Neural cell (in vitro differentiated cells): ENCODE data around the gene RIN3. TPM values are rescaled to one million over a fixed set of nuclear protein-coding genes. Genes with fewer than 3 reads are reported as not detected.
A peak's percentile ranks its signal among the peaks of the same experiment; 100 is the strongest.

Experiments used
- H2AFZ ChIP-seq: fragments of 200-600, 300-800 bp; sonication (generic), shearing (Covaris generic); 2 replicates; pipeline ENCODE4 v1.6.0; 2014; ENCODE audit warnings: low read depth, mild to moderate bottlenecking, antibody characterized with exemption, low read length, moderate library complexity
- H3F3A ChIP-seq: fragments of 200-600 bp; shearing (Covaris generic); 2 replicates; pipeline ENCODE4 v1.6.1; 2016; ENCODE audit warnings: mild to moderate bottlenecking, moderate library complexity, mixed read lengths, antibody characterized with exemption, low read length; ENCODE audit not compliant: insufficient read depth, poor library complexity, severe bottlenecking
- H3K27ac ChIP-seq: fragments of 200-600, 300-800 bp; sonication (generic), shearing (Covaris generic); 2 replicates; pipeline ENCODE4 v1.5.1; 2014; ENCODE audit warnings: mild to moderate bottlenecking, low read length, moderate library complexity
- H3K27me3 ChIP-seq: fragments of 300-800, 200-600 bp; sonication (generic), shearing (Covaris generic); 2 replicates; pipeline ENCODE4 v1.6.0; 2014; ENCODE audit warnings: mild to moderate bottlenecking, low read depth, low read length, moderate library complexity; ENCODE audit not compliant: insufficient read depth
- H3K36me3 ChIP-seq: fragments of 300-800, 200-600 bp; sonication (generic), shearing (Covaris generic); 2 replicates; pipeline ENCODE4 v1.5.1; 2014; ENCODE audit warnings: mild to moderate bottlenecking, antibody characterized with exemption, low read length, moderate library complexity; ENCODE audit not compliant: insufficient read depth
- H3K4me2 ChIP-seq: fragments of 300-800, 200-600 bp; sonication (generic), shearing (Covaris generic); 2 replicates; pipeline ENCODE4 v1.6.0; 2014; ENCODE audit warnings: mild to moderate bottlenecking, low read length
- H3K4me3 ChIP-seq: fragments of 300-800, 200-600 bp; sonication (generic), shearing (Covaris generic); 2 replicates; pipeline ENCODE4 v1.5.1; 2014; ENCODE audit warnings: mild to moderate bottlenecking, low read length, moderate library complexity
- H3K79me2 ChIP-seq: fragments of 200-600 bp; shearing (Covaris generic); replicated peaks from 2 replicates; pipeline ENCODE4 v1.6.0; 2014; ENCODE audit warnings: mild to moderate bottlenecking, low read length, moderate library complexity; ENCODE audit not compliant: insufficient read depth
- H3K9ac ChIP-seq: fragments of 300-800, 200-600 bp; sonication (generic), shearing (Covaris generic); 2 replicates; pipeline ENCODE4 v1.6.1; 2016; ENCODE audit warnings: mild to moderate bottlenecking, low read length, mixed read lengths
- H3K9me2 ChIP-seq: fragments of 200-600 bp; shearing (Covaris generic); 2 replicates; pipeline ENCODE4 v1.6.1; 2016; ENCODE audit warnings: mild to moderate bottlenecking, low read length, mixed read lengths; ENCODE audit not compliant: insufficient read depth
- H3K9me3 ChIP-seq: fragments of 200-600, 300-800 bp; sonication (generic), shearing (Covaris generic); 2 replicates; pipeline ENCODE4 v1.6.1; 2016; ENCODE audit warnings: mild to moderate bottlenecking, mixed run types, low read length, moderate library complexity, mixed read lengths
- H4K20me1 ChIP-seq: fragments of 200-600 bp; shearing (Covaris generic); 2 replicates; pipeline ENCODE4 v1.6.1; 2016; ENCODE audit warnings: mild to moderate bottlenecking, mixed run types; ENCODE audit not compliant: insufficient read depth
- CTCF ChIP-seq: fragments of 450-650 bp; IDR thresholded peaks from 2 replicates; pipeline ENCODE4 v1.5.1; 2014; ENCODE audit warnings: antibody characterized with exemption, mild to moderate bottlenecking, moderate library complexity; ENCODE audit not compliant: poor library complexity, severe bottlenecking
- EP300 ChIP-seq: fragments of 450-650 bp; conservative IDR thresholded peaks from 2 replicates; pipeline ENCODE4 v1.6.1; 2014; ENCODE audit warnings: antibody characterized with exemption, mild to moderate bottlenecking, moderate library complexity; ENCODE audit not compliant: poor library complexity, severe bottlenecking
- EZH2 ChIP-seq: fragments of 200-600, 300-800 bp; shearing (Covaris generic), sonication (generic); IDR thresholded peaks from 2 replicates; pipeline ENCODE4 v1.6.1; 2014; ENCODE audit warnings: antibody characterized with exemption, low read length, borderline replicate concordance, mild to moderate bottlenecking; ENCODE audit not compliant: insufficient read depth, poor library complexity, severe bottlenecking
- MXI1 ChIP-seq: fragments of 450-650 bp; conservative IDR thresholded peaks from 2 replicates; pipeline ENCODE4 v1.6.1; 2014; ENCODE audit warnings: antibody characterized with exemption, mild to moderate bottlenecking; ENCODE audit not compliant: poor library complexity, severe bottlenecking
- POLR2AphosphoS5 ChIP-seq: IDR thresholded peaks from 2 replicates; pipeline ENCODE4 v1.6.1; 2012
- RAD21 ChIP-seq: fragments of 450-650 bp; conservative IDR thresholded peaks from 2 replicates; pipeline ENCODE4 v1.6.1; 2014; ENCODE audit warnings: antibody characterized with exemption, mild to moderate bottlenecking, moderate library complexity
- REST ChIP-seq: IDR thresholded peaks from 2 replicates; pipeline ENCODE4 v1.6.1; 2012; ENCODE audit warnings: borderline replicate concordance
- SMC3 ChIP-seq: fragments of 450-650 bp; conservative IDR thresholded peaks from 2 replicates; pipeline ENCODE4 v1.6.1; 2014; ENCODE audit warnings: antibody characterized with exemption, mild to moderate bottlenecking, moderate library complexity; ENCODE audit not compliant: poor library complexity
- TAF1 ChIP-seq: IDR thresholded peaks from 2 replicates; pipeline ENCODE4 v1.6.1; 2012; ENCODE audit warnings: low read depth
- polyA plus RNA-seq: library from polyadenylated mRNA; depleted of rRNA; stranded (reverse); fragments of >200 nt; gene quantifications from 2 replicates; pipeline ENCODE4 v1.2.3, GENCODE V29; 2014

The RIN3 gene
- polyA plus RNA-seq, 1 donor from 2014 or later: not detected

- Histone ChIP-seq H3K9me3 (no peaks in the 10 kb centered on the region), H3K36me3 (no peaks in the 10 kb centered on the region), H4K20me1 (no peaks in the 10 kb centered on the region), H3K4me3 (no peak overlapping the region), H3K9ac (no peak overlapping the region), H3K79me2 (no peaks in the 10 kb centered on the region), H3K9me2 (no peaks in the 10 kb centered on the region), H3K4me2 (no peak overlapping the region), H3K27me3 (no peaks in the 10 kb centered on the region), H2AFZ (no peak overlapping the region), H3F3A (no peaks in the 10 kb centered on the region), H3K27ac (no peak overlapping the region)
- TF ChIP-seq RAD21 (no peak), CTCF (peak; percentile 38)
Observed at GRCh38 chr14:92613008-92613658, 99.6 kb downstream of the RIN3 start.

- Histone ChIP-seq H3K79me2 (no peaks in the 10 kb centered on the region), H3F3A (no peaks in the 10 kb centered on the region), H3K9me3 (no peaks in the 10 kb centered on the region), H3K4me3 (no peak overlapping the region), H3K9ac (no peak overlapping the region), H3K36me3 (no peaks in the 10 kb centered on the region), H2AFZ (no peak overlapping the region), H3K27ac (no peak overlapping the region), H4K20me1 (no peaks in the 10 kb centered on the region), H3K9me2 (no peaks in the 10 kb centered on the region), H3K4me2 (no peak overlapping the region), H3K27me3 (no peaks in the 10 kb centered on the region)
- TF ChIP-seq POLR2AphosphoS5 (no peak), RAD21 (no peak), EZH2 (no peak), MXI1 (no peak), TAF1 (no peak), REST (no peak), SMC3 (no peak), CTCF (no peak), EP300 (no peak)
Observed at GRCh38 chr14:92613681-92614260, 100.2 kb downstream of the RIN3 start.
